OCI-M2 (cell line): ENCODE measurements around the gene SNTA1.
"Not testable (repeated sequence)": the region's sequence is repeated elsewhere in the genome, so short reads cannot be mapped to it uniquely, and the experiment has no call there.

Experiments used
- DNase-seq: peaks from one replicate; lab custom pipeline; 2025; ENCODE audit not compliant: unreplicated experiment; lab: John Stamatoyannopoulos, UW

The SNTA1 gene

DNA sequence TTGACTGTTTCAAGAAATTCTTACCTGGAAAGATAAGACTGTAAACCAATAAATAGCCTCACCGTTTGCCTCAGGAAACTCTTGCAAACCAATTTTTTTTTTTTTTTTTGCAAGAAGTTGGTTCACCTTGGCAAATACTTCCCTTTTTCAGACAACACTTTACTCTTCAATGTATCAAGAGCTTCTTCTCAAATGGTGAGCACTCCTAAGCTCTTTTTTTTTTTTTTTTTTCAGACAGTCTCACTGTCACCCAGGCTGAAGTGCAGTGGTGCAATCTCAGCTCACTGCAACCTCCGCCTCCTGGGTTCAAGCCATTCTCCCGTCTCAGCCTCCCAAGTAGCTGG is 22.7 kb upstream of the SNTA1 start:
- no peak for DNase-seq

DNA sequence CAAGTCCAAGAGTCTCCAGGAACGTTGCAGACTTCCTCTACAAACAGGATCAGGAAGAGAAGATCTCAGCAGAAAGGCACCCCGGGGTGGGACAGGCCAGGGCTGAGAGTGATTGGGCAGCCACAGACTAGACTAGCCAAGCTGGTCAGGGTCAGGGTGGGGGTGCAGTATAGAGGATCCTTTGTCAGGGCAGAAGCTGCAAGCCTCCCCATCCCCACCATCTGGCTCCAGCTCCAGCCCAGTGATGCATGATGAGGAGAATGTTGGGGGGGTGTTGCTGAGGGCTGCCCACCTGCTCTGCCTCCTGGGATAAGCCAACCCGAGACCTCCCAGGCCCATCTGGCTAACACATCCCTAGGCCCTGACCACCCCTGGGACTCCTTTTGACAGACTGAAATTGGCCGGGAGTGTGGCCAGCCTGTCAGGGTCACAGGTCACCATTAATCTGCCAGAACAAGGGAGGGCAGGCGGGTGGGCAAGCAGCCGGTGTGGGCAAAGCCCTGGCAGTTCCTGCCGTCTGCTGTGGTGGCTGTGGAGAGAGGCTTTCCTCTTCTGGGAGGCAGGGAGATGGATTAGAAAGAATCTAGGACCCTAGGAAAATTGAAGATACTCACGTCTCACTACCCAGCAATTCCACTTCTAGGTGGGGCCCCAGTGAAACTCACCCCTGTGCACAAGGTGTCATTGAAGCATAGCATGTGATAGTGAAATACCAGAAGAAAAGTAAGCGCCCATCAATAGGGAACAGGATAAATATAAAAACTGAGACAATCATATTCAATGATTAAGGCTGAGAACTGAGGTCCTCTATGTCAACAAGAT is 22.1 kb upstream of the SNTA1 start:
- DNase-seq, result no peak

DNA sequence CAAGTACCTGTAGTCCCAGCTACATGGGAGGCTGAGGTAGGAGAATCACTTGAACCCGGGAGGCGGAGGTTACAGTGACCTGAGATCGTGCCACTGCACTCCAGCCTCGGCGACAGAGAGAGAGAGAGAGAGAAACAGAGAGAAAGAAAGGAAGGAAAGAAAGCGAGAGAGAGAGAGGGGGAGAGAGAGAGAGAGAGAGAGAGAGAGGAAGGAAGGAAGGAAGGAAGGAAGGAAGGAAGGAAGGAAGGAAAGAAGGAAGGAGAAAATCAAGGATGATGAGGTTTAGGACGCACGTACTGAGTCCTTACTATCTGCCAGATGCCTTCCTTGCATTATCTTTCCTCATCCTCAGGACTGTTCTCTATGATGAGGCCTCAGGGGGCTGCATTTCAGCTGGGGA is 21.2 kb upstream of the SNTA1 start:
- not testable (repeated sequence) for DNase-seq

GRCh38 chr20:33463332-33464101 is 20.0 kb upstream of the SNTA1 start:
- DNase-seq, result no peak

GRCh38 chr20:33460711-33461110 is 17.1 kb upstream of the SNTA1 start:
- no peak for DNase-seq

GRCh38 chr20:33459599-33459998 is 16.0 kb upstream of the SNTA1 start:
- DNase-seq, result no peak

DNA sequence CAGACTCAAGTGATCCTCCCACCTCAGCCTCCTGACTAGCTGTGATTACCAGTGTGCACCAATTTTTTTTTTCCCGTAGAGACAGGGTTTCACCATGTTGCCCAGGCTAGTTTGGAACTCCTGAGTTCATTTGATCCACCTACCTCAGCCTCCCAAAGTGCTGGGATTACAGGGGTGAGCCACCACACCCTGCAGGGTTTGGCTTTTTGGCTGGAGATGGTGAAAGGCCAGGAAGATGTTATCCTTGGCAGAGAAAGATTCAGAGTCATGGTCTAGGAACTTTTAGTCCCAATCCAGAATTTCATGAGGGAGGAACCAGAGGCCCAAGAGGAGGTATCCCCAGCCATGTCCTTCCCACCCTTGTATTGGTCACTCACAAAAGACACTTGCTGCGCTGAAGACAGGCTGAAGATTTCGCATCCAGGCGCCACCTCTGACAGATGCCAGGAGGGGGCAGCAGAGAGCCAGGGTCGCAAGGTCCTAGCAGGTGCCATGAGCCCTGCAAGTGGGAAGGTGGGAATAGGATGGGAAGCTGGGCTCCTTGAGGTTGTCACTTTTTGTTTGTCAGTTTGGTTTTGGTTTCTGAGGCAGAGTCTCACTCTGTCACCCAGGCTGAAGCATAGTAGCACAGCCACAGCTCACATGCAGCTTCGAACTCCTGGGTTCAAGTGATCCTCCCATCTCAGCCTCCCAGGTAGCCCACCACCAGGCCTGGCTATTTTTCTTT is 13.5 kb upstream of the SNTA1 start:
- not testable (repeated sequence) for DNase-seq

DNA sequence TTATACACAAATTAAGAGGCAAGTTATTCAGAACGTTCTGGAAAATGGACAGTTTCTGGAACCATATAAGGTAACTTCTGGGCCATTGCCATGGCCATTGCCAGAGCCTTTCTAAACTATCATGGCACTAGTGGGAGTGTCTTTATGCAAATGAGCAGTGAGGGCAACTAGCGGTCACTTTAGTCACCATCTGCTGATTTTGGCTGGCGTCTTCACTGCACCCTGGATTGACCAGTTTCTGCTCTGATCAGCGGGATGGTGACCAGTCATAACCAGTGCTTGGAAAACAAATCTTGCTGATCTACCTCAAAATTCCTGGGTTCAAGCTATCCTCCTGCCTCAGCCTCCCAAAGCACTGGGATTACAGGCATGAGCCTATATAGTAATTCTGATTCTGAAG is 7.3 kb upstream of the SNTA1 start:
- DNase-seq, result no peak

GRCh38 chr20:33445881-33446625 is 2.5 kb upstream of the SNTA1 start:
- DNase-seq, result no peak

DNA sequence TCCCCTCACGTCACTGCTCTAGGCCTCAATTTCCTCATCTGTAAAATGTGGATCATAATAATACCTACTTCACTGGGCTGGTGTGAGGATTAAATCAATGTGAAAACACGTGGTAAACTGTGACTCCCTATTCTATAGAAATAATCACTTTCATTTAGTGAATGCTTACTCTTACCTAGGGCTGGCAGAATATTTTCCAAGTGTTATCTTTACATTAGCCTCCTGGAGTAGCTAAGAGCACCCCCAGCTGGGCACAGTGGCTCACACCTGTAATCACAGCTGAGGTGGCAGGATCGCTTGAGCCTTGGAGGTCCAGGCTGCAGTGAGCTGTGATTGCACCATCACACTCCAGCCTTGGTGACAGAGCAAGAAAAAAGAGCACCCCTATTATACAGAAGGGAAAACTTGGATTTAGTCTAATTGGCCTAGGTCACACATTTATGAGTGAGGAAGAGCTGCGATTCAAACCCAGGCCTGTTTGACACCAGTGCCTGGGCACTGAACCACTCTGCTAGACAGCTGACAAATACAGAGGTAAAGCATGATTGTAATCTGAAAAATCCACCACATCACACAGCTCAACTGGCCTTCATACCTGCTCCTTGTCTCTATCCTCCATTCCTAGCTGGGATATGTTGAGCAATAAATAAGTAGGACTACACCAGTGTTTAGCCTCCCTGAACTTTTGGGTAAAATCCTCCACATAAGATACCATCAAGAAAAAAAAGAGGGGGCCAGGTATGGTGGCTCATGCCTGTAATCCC is 1.4 kb upstream of the SNTA1 start:
- no peak for DNase-seq

- no peak for DNase-seq
These were observed 504 bp downstream of the SNTA1 start for GRCh38 chr20:33443006-33443511.

DNA sequence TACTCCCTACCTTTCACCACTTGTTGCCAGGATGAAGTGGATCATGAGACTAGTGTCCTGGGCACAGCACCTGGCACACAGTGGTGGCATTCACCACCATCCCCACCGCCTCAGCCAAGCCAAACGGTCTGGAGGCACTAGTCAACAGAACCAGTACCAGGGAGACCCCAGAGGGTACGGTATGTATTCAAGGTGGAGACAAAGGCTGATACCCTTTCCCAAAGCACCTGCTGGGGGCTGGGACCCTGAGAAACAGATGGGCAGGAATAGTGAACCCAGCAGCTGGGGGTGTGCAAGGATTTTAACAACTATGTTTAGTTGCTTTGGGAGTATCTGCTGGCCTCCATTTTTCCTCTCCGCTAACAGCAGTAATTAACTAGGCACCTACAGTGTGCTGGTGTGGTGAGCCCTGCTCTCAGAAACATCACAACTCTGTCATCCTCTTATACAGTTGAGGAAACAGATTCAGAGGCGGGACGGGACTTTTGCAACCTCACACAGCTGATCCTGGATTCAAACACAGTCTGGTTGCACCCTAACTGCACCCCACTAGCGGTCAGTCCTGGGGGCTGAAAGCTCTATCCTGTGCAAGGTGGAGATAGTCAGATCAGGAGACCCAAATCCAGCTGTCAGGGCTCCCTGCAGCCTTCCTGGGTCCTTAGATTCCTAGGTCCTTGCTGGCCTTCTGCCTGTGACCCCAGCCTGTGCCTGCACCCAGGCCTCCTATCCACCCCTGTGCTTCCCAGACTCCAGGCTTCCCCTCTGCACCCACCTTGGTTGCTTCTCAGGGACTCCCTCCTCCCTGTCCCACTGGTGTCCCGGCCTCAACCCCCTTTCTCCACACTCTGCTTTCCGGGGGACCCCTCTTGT is 1.2 kb downstream of the SNTA1 start:
- DNase-seq, result no peak

DNA sequence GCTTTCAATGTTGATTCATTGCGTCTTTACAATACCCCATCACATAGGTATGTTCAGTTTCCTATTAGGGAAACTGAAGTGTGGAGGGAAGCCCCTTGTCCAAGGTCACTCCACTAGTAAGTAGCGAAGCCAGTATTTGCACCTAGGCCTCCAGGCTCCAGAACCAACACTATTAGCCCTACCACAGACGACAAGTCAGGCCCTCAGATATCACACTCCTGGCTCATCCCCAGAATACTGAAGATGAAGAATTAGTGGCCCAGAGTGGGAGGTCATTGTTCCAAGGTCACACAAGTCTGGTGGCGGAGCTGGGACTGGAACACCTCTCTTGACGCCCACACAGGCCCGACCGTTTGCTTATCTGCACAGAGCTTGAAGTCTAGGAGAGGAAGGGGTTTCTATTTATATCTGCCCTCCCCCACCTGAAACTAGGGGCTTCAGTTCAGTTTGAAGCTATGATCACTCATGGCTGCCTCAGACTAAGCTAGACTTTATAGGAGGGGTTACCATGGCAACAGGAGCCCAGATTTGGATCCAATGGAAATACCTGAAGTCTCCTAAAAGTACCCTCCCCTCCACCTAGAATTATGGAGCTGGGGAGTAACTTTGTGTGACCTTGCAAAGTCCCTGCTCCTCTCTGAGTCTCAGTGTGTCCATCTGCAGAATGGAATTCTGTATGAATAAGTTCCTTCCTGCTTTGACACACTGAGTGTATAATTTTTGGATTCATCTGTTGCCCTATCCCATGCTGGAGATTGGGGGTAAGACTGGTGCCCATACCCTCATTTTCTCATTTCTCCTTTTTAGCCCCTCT is 2.2 kb downstream of the SNTA1 start:
- peak; percentile 22 for DNase-seq

GRCh38 chr20:33440562-33440961 is 3.0 kb downstream of the SNTA1 start:
- DNase-seq, result not testable (repeated sequence)

- DNase-seq, result no peak
These were observed 5.1 kb downstream of the SNTA1 start for GRCh38 chr20:33438481-33438880.

- DNase-seq, result no peak
These were observed 6.2 kb downstream of the SNTA1 start for GRCh38 chr20:33437141-33437911.

- DNase-seq, result no peak
These were observed 9.1 kb downstream of the SNTA1 start for GRCh38 chr20:33434434-33434833.
